Measurements from ENCODE around the gene CKM. TPM values are rescaled to one million over a fixed set of nuclear protein-coding genes. Genes with fewer than 3 reads are reported as not detected.

CKM gene
- total and polyA plus RNA-seq, 2 experiments from 2014 or later, result 1.0 to 1.3 TPM

GRCh38 chr19:45280471-45280961, 42.2 kb downstream of the CKM start:
- H2AFZ ChIP-seq, result no peak overlapping the region
- TF ChIP-seq, protein P1, sequence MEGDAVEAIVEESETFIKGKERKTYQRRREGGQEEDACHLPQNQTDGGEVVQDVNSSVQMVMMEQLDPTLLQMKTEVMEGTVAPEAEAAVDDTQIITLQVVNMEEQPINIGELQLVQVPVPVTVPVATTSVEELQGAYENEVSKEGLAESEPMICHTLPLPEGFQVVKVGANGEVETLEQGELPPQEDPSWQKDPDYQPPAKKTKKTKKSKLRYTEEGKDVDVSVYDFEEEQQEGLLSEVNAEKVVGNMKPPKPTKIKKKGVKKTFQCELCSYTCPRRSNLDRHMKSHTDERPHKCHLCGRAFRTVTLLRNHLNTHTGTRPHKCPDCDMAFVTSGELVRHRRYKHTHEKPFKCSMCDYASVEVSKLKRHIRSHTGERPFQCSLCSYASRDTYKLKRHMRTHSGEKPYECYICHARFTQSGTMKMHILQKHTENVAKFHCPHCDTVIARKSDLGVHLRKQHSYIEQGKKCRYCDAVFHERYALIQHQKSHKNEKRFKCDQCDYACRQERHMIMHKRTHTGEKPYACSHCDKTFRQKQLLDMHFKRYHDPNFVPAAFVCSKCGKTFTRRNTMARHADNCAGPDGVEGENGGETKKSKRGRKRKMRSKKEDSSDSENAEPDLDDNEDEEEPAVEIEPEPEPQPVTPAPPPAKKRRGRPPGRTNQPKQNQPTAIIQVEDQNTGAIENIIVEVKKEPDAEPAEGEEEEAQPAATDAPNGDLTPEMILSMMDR (IDR thresholded peaks at IDR 0.05; ENCODE audit: poor library complexity), result no peak
- TF ChIP-seq EZH2phosphoT487 (IDR thresholded peaks at IDR 0.05; ENCODE audit: low read depth, severe bottlenecking, unreplicated experiment), result no peak
- TF ChIP-seq EZH2 (IDR thresholded peaks at IDR 0.05; ENCODE audit: borderline replicate concordance), result no peak
- no peaks in the 10 kb centered on the region for H3K36me3 ChIP-seq (replicated peaks; ENCODE audit: insufficient read depth, low read depth)
- no peak overlapping the region for H3K4me2 ChIP-seq
- H3K4me3 ChIP-seq, result no peak overlapping the region
- H3K9me3 ChIP-seq (ENCODE audit: low read depth), result no peaks in the 10 kb centered on the region
- no peak overlapping the region for H3K27ac ChIP-seq
- no peaks in the 10 kb centered on the region for H3K79me2 ChIP-seq
- no peaks in the 10 kb centered on the region for H3K27me3 ChIP-seq
- DNase-seq (ENCODE audit: low spot score), result peak; percentile 33
- peaks cover 8% of the 10 kb centered on the region for H3K4me1 ChIP-seq (ENCODE audit: insufficient read depth)
- no peaks in the 10 kb centered on the region for H4K20me1 ChIP-seq (ENCODE audit: insufficient read depth, poor library complexity, severe bottlenecking)
- no peaks in the 10 kb centered on the region for H3K9me2 ChIP-seq (replicated peaks; ENCODE audit: insufficient read depth)
- 86% methylated on average over 19 of the region's 19 CpGs for WGBS (ENCODE audit: low lambda C conversion rate, missing lambda C conversion rate)

DNA sequence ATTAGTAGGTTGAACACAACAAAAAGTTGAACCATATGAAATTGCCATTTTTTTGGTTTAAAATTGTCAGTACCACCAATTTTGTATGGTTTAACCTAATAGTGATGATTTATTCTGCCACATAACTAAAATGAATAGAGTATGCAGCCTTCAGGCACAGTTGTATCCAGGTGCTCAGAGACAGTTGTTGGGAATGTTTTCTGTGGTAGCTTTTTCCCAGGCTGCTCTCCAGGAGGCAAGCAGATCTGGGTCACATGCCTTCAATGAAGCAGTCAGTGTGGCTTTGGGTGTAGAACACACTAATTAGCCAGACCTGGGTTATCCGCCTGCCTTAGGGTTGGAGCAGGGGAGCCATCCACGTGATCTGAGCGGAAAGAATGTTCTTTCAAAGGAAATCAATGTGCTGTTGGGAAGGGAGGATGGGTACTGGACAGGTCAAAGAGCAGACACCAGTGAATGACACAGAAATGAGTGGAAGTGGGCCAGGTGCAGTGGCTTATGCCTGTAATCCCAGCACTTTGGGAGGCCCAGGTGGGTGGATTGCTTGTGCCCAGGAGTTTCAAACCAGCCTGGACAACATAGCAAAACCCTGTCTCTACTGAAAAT, 43.0 kb downstream of the CKM start:
- no peak for TF ChIP-seq EZH2phosphoT487 (IDR thresholded peaks at IDR 0.05; ENCODE audit: low read depth, severe bottlenecking, unreplicated experiment)
- no peak for TF ChIP-seq EZH2 (IDR thresholded peaks at IDR 0.05; ENCODE audit: borderline replicate concordance)
- TF ChIP-seq, protein P1 (IDR thresholded peaks at IDR 0.05; ENCODE audit: poor library complexity), result no peak
- H2AFZ ChIP-seq, result no peak overlapping the region
- H3K9me3 ChIP-seq (ENCODE audit: low read depth), result no peaks in the 10 kb centered on the region
- H4K20me1 ChIP-seq (ENCODE audit: insufficient read depth, poor library complexity, severe bottlenecking), result no peaks in the 10 kb centered on the region
- H3K27me3 ChIP-seq, result no peaks in the 10 kb centered on the region
- no peak for DNase-seq (ENCODE audit: low spot score)
- peaks cover 12% of the 10 kb centered on the region for H3K4me1 ChIP-seq (ENCODE audit: insufficient read depth)
- no peak overlapping the region for H3K4me2 ChIP-seq
- H3K79me2 ChIP-seq, result no peaks in the 10 kb centered on the region
- H3K36me3 ChIP-seq (replicated peaks; ENCODE audit: insufficient read depth, low read depth), result no peaks in the 10 kb centered on the region
- no peak overlapping the region for H3K4me3 ChIP-seq
- 82% methylated on average over 3 of the region's 3 CpGs for WGBS (ENCODE audit: low lambda C conversion rate, missing lambda C conversion rate)
- no peak overlapping the region for H3K27ac ChIP-seq
- H3K9me2 ChIP-seq (replicated peaks; ENCODE audit: insufficient read depth), result no peaks in the 10 kb centered on the region

DNA sequence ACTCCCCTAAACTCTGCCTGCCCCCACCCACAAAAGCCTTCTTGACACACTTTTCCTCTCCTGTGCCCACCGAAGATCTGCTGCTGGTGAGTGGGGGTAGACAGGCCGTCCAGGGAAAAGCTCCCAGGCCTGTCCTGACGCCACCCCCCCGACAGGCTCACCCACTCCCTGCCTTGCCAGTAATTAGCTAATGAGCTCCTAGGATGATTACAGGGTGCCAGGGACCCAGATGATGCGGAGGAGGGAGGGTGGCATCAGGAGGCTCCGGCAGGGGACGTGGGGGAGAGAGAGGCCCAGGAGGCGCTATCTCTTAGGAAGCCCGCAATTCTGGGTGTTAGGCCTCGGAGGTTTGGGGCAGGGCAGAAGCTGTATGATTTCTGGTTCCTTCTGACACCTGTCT, 44.6 kb downstream of the CKM start:
- no peak overlapping the region for H3K4me2 ChIP-seq
- no peaks in the 10 kb centered on the region for H4K20me1 ChIP-seq (ENCODE audit: insufficient read depth, poor library complexity, severe bottlenecking)
- no peak for DNase-seq (ENCODE audit: low spot score)
- no peak overlapping the region for H3K27ac ChIP-seq
- H3K27me3 ChIP-seq, result no peaks in the 10 kb centered on the region
- no peak overlapping the region for H2AFZ ChIP-seq
- H3K4me1 ChIP-seq (ENCODE audit: insufficient read depth), result peaks cover 12% of the 10 kb centered on the region
- TF ChIP-seq, protein P1 (IDR thresholded peaks at IDR 0.05; ENCODE audit: poor library complexity), result no peak
- TF ChIP-seq EZH2 (IDR thresholded peaks at IDR 0.05; ENCODE audit: borderline replicate concordance) (no peak), EZH2phosphoT487 (IDR thresholded peaks at IDR 0.05; ENCODE audit: low read depth, severe bottlenecking, unreplicated experiment) (no peak)
- no peaks in the 10 kb centered on the region for H3K79me2 ChIP-seq
- H3K9me3 ChIP-seq (ENCODE audit: low read depth), result no peaks in the 10 kb centered on the region
- H3K36me3 ChIP-seq (replicated peaks; ENCODE audit: insufficient read depth, low read depth), result no peaks in the 10 kb centered on the region
- no peaks in the 10 kb centered on the region for H3K9me2 ChIP-seq (replicated peaks; ENCODE audit: insufficient read depth)
- H3K4me3 ChIP-seq, result no peak overlapping the region
- 94% methylated on average over 10 of the region's 10 CpGs for WGBS (ENCODE audit: low lambda C conversion rate, missing lambda C conversion rate)

Data from hepatocyte (in vitro differentiated cells).